Activated B cell treated with CpG ODN at 0.5 μM for 24 hours (primary cell): ENCODE data around the gene CLTCL1. TPM values are rescaled to one million over a fixed set of nuclear protein-coding genes. Genes with fewer than 3 reads are reported as not detected.
"Not testable (repeated sequence)": the region's sequence is repeated elsewhere in the genome, so short reads cannot be mapped to it uniquely, and the experiment has no call there.

Experiments
- ATAC-seq: fragments of 200-7000 bp; cut with Tn5 transposase; one replicate; pipeline ENCODE4 v1.10.0; 2021; ENCODE audit warnings: low read depth, mild to moderate bottlenecking, moderate library complexity
- CTCF ChIA-PET: fragments of 350-600 bp; sonication (Branson Sonifier 250); formaldehyde crosslinking; loops from one replicate; lab custom pipeline; 2021; ENCODE audit warnings: antibody characterized with exemption; lab: Charles Lee
- POLR2A ChIA-PET: fragments of 350-600 bp; sonication (Branson Sonifier 250); formaldehyde crosslinking; loops from one replicate; lab custom pipeline; 2021; ENCODE audit warnings: antibody characterized with exemption; lab: Charles Lee
- DNase-seq: peaks from one replicate; pipeline ENCODE4 v3.0.0; 2022
- H3K27ac Mint-ChIP-seq: one replicate; pipeline ENCODE4 v1.8.0; 2020; ENCODE audit warnings: mixed read lengths
- H3K27me3 Mint-ChIP-seq: one replicate; pipeline ENCODE4 v1.8.0; 2021; ENCODE audit warnings: mixed read lengths
- H3K36me3 Mint-ChIP-seq: one replicate; pipeline ENCODE4 v1.8.0; 2021; ENCODE audit warnings: low read depth, mixed read lengths
- H3K4me1 Mint-ChIP-seq: one replicate; pipeline ENCODE4 v1.8.0; 2021; ENCODE audit warnings: mixed read lengths
- H3K4me3 Mint-ChIP-seq: one replicate; pipeline ENCODE4 v1.8.0; 2020; ENCODE audit warnings: mild to moderate bottlenecking, mixed read lengths
- H3K9me3 Mint-ChIP-seq: one replicate; pipeline ENCODE4 v1.8.0; 2020; ENCODE audit warnings: mixed read lengths
- intact Hi-C: fragments of 100-400 bp; cut with micrococcal nuclease; formaldehyde crosslinking; loops from one replicate; pipeline ENCODE4 v1.15.1; 2024
- total RNA-seq: library from RNA; stranded (reverse); gene quantifications from 2 replicates; pipeline ENCODE4 v1.2.3, GENCODE V29; 2022
- TF ChIP-seq, protein P1 (sequence below): fragments of 200-600 bp; IDR thresholded peaks from one replicate; pipeline ENCODE4 v1.8.0; 2022; ENCODE audit warnings: antibody characterized with exemption, mild to moderate bottlenecking

The CLTCL1 gene
- total RNA-seq, 1 donor from 2014 or later: 5.0 TPM

DNA sequence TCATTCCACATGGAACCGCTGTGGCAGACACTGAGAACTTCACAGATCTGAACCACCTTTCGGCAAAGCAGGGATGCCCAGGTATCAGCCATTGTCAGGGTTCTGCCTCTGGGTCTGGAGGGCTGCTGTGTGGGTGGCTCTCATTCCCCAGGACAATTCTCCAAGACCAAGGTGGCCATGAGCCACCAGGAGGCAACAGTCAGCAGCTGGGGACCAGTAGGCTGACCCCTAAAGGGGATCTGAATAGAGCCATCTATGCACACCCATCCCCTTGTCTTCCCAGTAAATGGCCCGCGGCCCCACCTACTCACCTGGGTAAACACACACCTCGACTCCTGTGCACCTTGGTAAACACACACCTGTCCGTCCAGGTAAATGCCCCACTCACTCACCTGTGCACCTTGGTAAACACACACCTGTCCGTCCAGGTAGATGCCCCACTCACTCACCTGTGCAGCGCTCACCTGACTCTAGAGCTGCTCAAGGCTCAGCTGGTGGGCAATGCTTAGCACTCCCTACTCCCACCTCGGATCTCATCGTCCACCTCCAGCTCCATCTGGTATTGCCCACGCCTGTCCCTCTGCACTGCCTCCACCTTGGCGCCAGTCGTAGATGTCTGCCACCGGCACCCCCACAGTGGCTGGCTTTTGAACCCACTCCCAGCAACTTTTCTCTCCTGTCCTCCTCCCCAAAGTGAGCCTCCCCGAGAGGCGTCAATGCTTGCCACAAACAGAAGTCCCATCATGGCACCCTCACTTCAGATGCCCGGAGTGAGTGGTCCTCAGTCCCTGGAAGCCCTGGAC is 123.2 kb downstream of the CLTCL1 start:
- ChIA-PET POLR2A (no interaction called here), CTCF (interaction anchor here (0.9 kb wide), 1 partner anchor 462 kb away, joined by 3 read pairs; no protein-coding TSS in a partner anchor)
- DNase-seq (no peak), ATAC-seq (no peak)
- peak overlapping the region; percentile 19 for H3K4me3 Mint-ChIP-seq
- peaks cover 6% of the 10 kb centered on the region for H3K36me3 Mint-ChIP-seq
- TF ChIP-seq, protein P1, sequence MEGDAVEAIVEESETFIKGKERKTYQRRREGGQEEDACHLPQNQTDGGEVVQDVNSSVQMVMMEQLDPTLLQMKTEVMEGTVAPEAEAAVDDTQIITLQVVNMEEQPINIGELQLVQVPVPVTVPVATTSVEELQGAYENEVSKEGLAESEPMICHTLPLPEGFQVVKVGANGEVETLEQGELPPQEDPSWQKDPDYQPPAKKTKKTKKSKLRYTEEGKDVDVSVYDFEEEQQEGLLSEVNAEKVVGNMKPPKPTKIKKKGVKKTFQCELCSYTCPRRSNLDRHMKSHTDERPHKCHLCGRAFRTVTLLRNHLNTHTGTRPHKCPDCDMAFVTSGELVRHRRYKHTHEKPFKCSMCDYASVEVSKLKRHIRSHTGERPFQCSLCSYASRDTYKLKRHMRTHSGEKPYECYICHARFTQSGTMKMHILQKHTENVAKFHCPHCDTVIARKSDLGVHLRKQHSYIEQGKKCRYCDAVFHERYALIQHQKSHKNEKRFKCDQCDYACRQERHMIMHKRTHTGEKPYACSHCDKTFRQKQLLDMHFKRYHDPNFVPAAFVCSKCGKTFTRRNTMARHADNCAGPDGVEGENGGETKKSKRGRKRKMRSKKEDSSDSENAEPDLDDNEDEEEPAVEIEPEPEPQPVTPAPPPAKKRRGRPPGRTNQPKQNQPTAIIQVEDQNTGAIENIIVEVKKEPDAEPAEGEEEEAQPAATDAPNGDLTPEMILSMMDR: no peak
- H3K27ac Mint-ChIP-seq: no peak overlapping the region
- H3K9me3 Mint-ChIP-seq: no peaks in the 10 kb centered on the region
- intact Hi-C loops: no loop called here
- peaks cover 30% of the 10 kb centered on the region for H3K27me3 Mint-ChIP-seq
- peaks cover 35% of the 10 kb centered on the region for H3K4me1 Mint-ChIP-seq

DNA sequence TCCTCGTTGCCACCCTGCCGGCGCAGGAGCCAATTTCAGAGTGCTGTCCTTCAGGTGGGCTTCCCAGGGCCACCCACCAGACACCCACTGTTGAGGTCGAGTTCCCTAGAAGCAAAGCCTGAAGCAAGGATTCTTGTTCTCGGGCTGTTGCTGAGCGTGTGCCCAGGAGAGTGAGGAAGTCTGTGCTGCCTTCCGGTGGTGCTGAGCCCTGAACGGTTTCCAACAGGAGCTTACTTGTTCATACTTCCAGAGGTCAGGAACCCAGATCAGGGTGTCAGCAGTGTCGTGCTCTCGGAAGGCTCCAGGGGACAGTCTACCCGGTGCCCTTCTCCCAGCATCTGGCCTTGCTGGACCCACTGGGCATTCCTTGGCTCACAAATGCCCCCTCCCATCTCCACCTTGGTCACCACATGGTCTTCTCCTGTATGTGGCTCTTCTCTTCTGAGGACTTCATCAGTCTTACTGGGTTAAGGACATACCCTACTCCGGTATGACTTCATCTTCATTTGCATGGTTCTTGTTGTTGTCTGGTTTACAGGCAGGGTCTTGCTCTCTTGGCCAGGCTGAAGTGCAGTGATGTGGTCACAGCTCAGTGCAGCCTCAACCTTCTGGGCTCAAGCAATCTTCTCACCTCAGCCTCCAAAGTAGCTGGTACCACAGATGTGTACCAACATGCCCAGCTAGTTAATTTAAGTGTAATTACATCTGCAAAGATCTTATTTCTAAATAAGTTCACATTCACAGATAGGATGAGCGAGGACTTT is 124.2 kb downstream of the CLTCL1 start:
- Mint-ChIP-seq H3K27me3 (peaks cover 30% of the 10 kb centered on the region), H3K4me1 (peaks cover 25% of the 10 kb centered on the region), H3K27ac (no peak overlapping the region), H3K36me3 (peaks cover 6% of the 10 kb centered on the region), H3K4me3 (no peak overlapping the region), H3K9me3 (no peaks in the 10 kb centered on the region)
- TF ChIP-seq, protein P1: no peak
- DNase-seq (no peak), ATAC-seq (no peak)
- CTCF ChIA-PET: no interaction called here
- intact Hi-C loops: no loop called here
- POLR2A ChIA-PET: no interaction called here

GRCh38 chr22:19166421-19166820 is 125.1 kb downstream of the CLTCL1 start:
- Mint-ChIP-seq H3K4me1 (peaks cover 21% of the 10 kb centered on the region), H3K27ac (no peak overlapping the region), H3K4me3 (no peak overlapping the region), H3K9me3 (no peaks in the 10 kb centered on the region), H3K27me3 (peaks cover 30% of the 10 kb centered on the region), H3K36me3 (peaks cover 5% of the 10 kb centered on the region)
- no peak for DNase-seq
- ATAC-seq: no peak
- ChIA-PET POLR2A (no interaction called here), CTCF (no interaction called here)
- intact Hi-C loops: no loop called here
- TF ChIP-seq, protein P1: no peak

GRCh38 chr22:19164425-19164824 is 127.1 kb downstream of the CLTCL1 start:
- intact Hi-C loops: no loop called here
- TF ChIP-seq, protein P1: no peak
- ChIA-PET POLR2A (no interaction called here), CTCF (no interaction called here)
- H3K36me3 Mint-ChIP-seq: no peaks in the 10 kb centered on the region
- ATAC-seq: no peak
- peaks cover 26% of the 10 kb centered on the region for H3K27me3 Mint-ChIP-seq
- no peaks in the 10 kb centered on the region for H3K9me3 Mint-ChIP-seq
- peaks cover 5% of the 10 kb centered on the region for H3K4me1 Mint-ChIP-seq
- no peak for DNase-seq
- no peak overlapping the region for H3K27ac Mint-ChIP-seq
- H3K4me3 Mint-ChIP-seq: no peak overlapping the region

- H3K36me3 Mint-ChIP-seq, CTCF ChIA-PET, H3K27ac Mint-ChIP-seq, H3K4me3 Mint-ChIP-seq, POLR2A ChIA-PET, DNase-seq, intact Hi-C loops, H3K9me3 Mint-ChIP-seq, ATAC-seq, H3K4me1 Mint-ChIP-seq, H3K27me3 Mint-ChIP-seq: not testable (repeated sequence)
Measured at GRCh38 chr22:19158649-19159048, 132.9 kb downstream of the CLTCL1 start.

GRCh38 chr22:19156109-19156508 is 135.4 kb downstream of the CLTCL1 start:
- H3K4me3 Mint-ChIP-seq, intact Hi-C loops, DNase-seq, ATAC-seq, CTCF ChIA-PET, H3K27ac Mint-ChIP-seq, H3K9me3 Mint-ChIP-seq, H3K36me3 Mint-ChIP-seq, POLR2A ChIA-PET, H3K4me1 Mint-ChIP-seq: not testable (repeated sequence)
- H3K27me3 Mint-ChIP-seq: peaks cover 23% of the 10 kb centered on the region
